NK-92 (cell line): ENCODE results near the gene ANKRD53.

Experiments
- DNase-seq: peaks from one replicate; lab custom pipeline; 2025; ENCODE audit not compliant: unreplicated experiment; lab: John Stamatoyannopoulos, UW

The ANKRD53 gene

GRCh38 chr2:70964133-70964532 is 14.3 kb upstream of the ANKRD53 start:
- no peak for DNase-seq

GRCh38 chr2:70964596-70965386 is 13.6 kb upstream of the ANKRD53 start:
- DNase-seq, result peak; percentile 6

GRCh38 chr2:70965506-70965905 is 12.9 kb upstream of the ANKRD53 start:
- DNase-seq, result no peak

- DNase-seq, result no peak
These were observed 11.7 kb upstream of the ANKRD53 start for GRCh38 chr2:70966681-70967080.

GRCh38 chr2:70967189-70967588 is 11.2 kb upstream of the ANKRD53 start:
- DNase-seq, result no peak

GRCh38 chr2:70974592-70974991 is 3.8 kb upstream of the ANKRD53 start:
- no peak for DNase-seq

- DNase-seq, result no peak
These were observed 3.2 kb upstream of the ANKRD53 start for GRCh38 chr2:70975237-70975636.

- DNase-seq, result no peak
These were observed 725 bp upstream of the ANKRD53 start for GRCh38 chr2:70977605-70978205.

- no peak for DNase-seq
These were observed 704 bp downstream of the ANKRD53 start for GRCh38 chr2:70979180-70979488.

GRCh38 chr2:70979626-70980025 is 1.2 kb downstream of the ANKRD53 start:
- DNase-seq, result no peak

- DNase-seq, result no peak
These were observed 3.0 kb downstream of the ANKRD53 start for GRCh38 chr2:70981421-70981820.

GRCh38 chr2:70981866-70982810 is 3.7 kb downstream of the ANKRD53 start:
- DNase-seq, result no peak

GRCh38 chr2:70982971-70983370 is 4.5 kb downstream of the ANKRD53 start:
- DNase-seq, result no peak

GRCh38 chr2:70983506-70984227 is 5.2 kb downstream of the ANKRD53 start:
- DNase-seq, result no peak

- DNase-seq, result no peak
These were observed 5.8 kb downstream of the ANKRD53 start for GRCh38 chr2:70984228-70984575.

- DNase-seq, result peak; percentile 3
These were observed 6.3 kb downstream of the ANKRD53 start for GRCh38 chr2:70984576-70985282.

- DNase-seq, result no peak
These were observed 6.9 kb downstream of the ANKRD53 start for GRCh38 chr2:70985283-70985688.

- DNase-seq, result no peak
These were observed 7.5 kb downstream of the ANKRD53 start for GRCh38 chr2:70985956-70986355.

GRCh38 chr2:70986499-70987189 is 8.2 kb downstream of the ANKRD53 start:
- no peak for DNase-seq

GRCh38 chr2:70987386-70987785 is 9.0 kb downstream of the ANKRD53 start:
- no peak for DNase-seq
